ENCODE results near the gene GOLGA6L7.
"Not testable (repeated sequence)": the region's sequence is repeated elsewhere in the genome, so short reads cannot be mapped to it uniquely, and the experiment has no call there.

The GOLGA6L7 gene

GRCh38 chr15:28892789-28893610 is 44.6 kb upstream of the GOLGA6L7 start:
- TF ChIP-seq MAX (IDR thresholded peaks at IDR 0.05; ENCODE audit: low read depth, low read length): no peak
- no peak for TF ChIP-seq MYC (IDR thresholded peaks at IDR 0.05; ENCODE audit: low read depth, low read length)
- TF ChIP-seq POLR2A (IDR thresholded peaks at IDR 0.05; ENCODE audit: extremely low read depth, insufficient read length): no peak
- TF ChIP-seq, protein P1, sequence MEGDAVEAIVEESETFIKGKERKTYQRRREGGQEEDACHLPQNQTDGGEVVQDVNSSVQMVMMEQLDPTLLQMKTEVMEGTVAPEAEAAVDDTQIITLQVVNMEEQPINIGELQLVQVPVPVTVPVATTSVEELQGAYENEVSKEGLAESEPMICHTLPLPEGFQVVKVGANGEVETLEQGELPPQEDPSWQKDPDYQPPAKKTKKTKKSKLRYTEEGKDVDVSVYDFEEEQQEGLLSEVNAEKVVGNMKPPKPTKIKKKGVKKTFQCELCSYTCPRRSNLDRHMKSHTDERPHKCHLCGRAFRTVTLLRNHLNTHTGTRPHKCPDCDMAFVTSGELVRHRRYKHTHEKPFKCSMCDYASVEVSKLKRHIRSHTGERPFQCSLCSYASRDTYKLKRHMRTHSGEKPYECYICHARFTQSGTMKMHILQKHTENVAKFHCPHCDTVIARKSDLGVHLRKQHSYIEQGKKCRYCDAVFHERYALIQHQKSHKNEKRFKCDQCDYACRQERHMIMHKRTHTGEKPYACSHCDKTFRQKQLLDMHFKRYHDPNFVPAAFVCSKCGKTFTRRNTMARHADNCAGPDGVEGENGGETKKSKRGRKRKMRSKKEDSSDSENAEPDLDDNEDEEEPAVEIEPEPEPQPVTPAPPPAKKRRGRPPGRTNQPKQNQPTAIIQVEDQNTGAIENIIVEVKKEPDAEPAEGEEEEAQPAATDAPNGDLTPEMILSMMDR (IDR thresholded peaks at IDR 0.05; ENCODE audit: low read depth, low read length): no peak
- DNase-seq (ENCODE audit: low read depth): no peak
- no peak overlapping the region for H3K4me3 ChIP-seq (ENCODE audit: low read depth, low read length)

- TF ChIP-seq MAX (IDR thresholded peaks at IDR 0.05; ENCODE audit: low read depth, low read length): no peak
- no peak for TF ChIP-seq POLR2A (IDR thresholded peaks at IDR 0.05; ENCODE audit: extremely low read depth, insufficient read length)
- TF ChIP-seq, protein P1 (IDR thresholded peaks at IDR 0.05; ENCODE audit: low read depth, low read length): no peak
- TF ChIP-seq MYC (IDR thresholded peaks at IDR 0.05; ENCODE audit: low read depth, low read length): no peak
- no peak overlapping the region for H3K4me3 ChIP-seq (ENCODE audit: low read depth, low read length)
- DNase-seq (ENCODE audit: low read depth): no peak
Measured at GRCh38 chr15:28891588-28891987, 43.1 kb upstream of the GOLGA6L7 start.

DNA sequence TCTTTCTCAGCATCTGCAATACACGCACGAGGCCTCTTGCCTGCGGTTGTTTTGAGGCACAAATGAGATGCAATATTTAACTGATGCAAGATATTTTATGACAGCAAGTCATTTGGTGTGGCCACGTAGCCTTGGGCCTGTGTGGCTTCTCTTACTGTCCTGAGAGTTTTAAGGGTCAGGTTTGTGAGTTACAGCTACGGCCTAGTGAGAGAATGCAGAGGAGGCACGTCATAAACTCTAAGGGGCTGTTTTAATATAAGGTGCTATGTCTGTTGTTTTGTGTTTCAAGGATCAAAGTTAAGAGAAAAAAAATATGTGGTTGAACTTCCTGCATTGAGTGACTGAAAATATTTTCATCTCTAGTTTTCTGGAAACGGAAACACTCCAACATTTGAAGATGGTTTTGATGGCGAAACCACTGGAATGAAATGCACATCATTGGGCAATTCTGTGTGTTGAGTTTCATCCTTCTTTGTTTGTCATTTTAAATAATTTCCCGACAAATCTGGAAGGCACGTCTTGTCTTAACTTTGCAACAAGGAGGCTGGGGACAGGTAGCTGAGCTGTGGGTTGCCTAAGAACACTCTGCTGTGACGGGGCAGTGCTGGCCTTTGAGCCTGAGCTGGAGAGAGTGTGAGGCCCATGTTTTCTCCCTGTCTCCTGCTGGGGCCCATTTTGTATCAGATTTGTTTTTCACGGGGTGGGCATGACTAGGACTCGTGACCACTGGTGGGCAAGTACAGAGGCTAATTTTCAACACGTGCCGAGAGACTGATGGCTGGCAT is 42.5 kb upstream of the GOLGA6L7 start:
- no peak for DNase-seq (ENCODE audit: low read depth)
- TF ChIP-seq POLR2A (IDR thresholded peaks at IDR 0.05; ENCODE audit: extremely low read depth, insufficient read length) (no peak), MAX (IDR thresholded peaks at IDR 0.05; ENCODE audit: low read depth, low read length) (no peak), MYC (IDR thresholded peaks at IDR 0.05; ENCODE audit: low read depth, low read length) (no peak)
- TF ChIP-seq, protein P1 (IDR thresholded peaks at IDR 0.05; ENCODE audit: low read depth, low read length): no peak
- H3K4me3 ChIP-seq (ENCODE audit: low read depth, low read length): no peak overlapping the region

GRCh38 chr15:28890291-28890690 is 41.8 kb upstream of the GOLGA6L7 start:
- H3K4me3 ChIP-seq (ENCODE audit: low read depth, low read length); DNase-seq (ENCODE audit: low read depth): not testable (repeated sequence)

DNA sequence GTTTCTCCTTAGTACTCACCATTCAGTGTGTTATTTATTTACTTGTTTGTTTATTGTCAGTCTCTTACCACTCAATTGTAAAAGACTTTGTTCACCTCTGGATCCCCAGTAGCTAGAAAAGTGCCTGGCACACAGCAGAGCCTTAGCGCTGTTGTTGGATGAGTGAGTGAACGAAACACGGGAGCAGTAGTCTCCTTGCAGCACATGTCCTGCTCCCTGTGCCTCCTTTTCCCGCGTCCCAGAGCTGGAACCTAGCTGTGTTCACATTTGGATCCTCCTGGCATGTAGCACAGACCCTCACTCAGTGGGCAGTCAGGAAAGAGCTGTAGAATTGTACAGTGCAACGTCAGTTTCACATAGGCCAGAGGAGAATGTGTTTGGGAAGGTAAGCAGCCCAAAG is 41.4 kb upstream of the GOLGA6L7 start:
- DNase-seq (ENCODE audit: low read depth); H3K4me3 ChIP-seq (ENCODE audit: low read depth, low read length): not testable (repeated sequence)

DNA sequence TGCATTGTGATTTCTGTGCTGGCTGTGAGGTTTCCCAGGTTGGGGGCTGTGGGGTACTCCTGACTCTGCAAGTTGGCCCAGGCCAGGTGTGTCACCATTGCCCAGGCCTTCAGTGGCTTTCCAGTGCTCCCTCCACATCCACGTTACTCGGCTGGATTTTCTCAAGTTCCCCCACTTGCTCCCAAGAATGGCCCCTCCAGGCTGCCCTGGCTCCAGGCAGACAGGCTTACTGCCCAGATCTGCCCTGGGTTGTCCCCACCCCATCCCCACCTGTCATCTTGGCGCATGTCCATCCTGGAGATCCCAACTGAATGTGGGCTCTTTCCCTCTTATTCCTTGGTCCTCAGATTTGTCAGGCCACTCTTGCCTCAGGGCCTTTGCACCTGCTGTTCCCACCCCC is 40.9 kb upstream of the GOLGA6L7 start:
- no peak overlapping the region for H3K4me3 ChIP-seq (ENCODE audit: low read depth, low read length)
- DNase-seq (ENCODE audit: low read depth): no peak
- no peak for TF ChIP-seq POLR2A (IDR thresholded peaks at IDR 0.05; ENCODE audit: extremely low read depth, insufficient read length)
- TF ChIP-seq, protein P1 (IDR thresholded peaks at IDR 0.05; ENCODE audit: low read depth, low read length): no peak
- no peak for TF ChIP-seq MAX (IDR thresholded peaks at IDR 0.05; ENCODE audit: low read depth, low read length)
- no peak for TF ChIP-seq MYC (IDR thresholded peaks at IDR 0.05; ENCODE audit: low read depth, low read length)
